CD4-positive, alpha-beta T cell (primary cell): ENCODE results near the gene HID1. TPM values are rescaled to one million over a fixed set of nuclear protein-coding genes. Genes with fewer than 3 reads are reported as not detected.

Experiments
- ATAC-seq: fragments of 200-7000 bp; cut with Tn5 transposase; one replicate; pipeline ENCODE4 v1.10.0; 2022; ENCODE audit warnings: mild to moderate bottlenecking; ENCODE audit not compliant: poor library complexity
- CTCF ChIA-PET: fragments of 350-600 bp; sonication (Branson Sonifier 250); formaldehyde crosslinking; loops from one replicate; lab custom pipeline; 2021; ENCODE audit warnings: antibody characterized with exemption, inconsistent platforms; lab: Charles Lee
- POLR2A ChIA-PET: fragments of 350-600 bp; sonication (Branson Sonifier 250); formaldehyde crosslinking; loops from one replicate; lab custom pipeline; 2021; ENCODE audit warnings: antibody characterized with exemption, inconsistent platforms; lab: Charles Lee
- DNase-seq, 14 experiments: peaks; one replicate each; pipeline ENCODE4 v3.0.0-alpha.2; 2013 to 2020; ENCODE audit warnings: mixed read lengths in 2 of 14
- H3K27ac ChIP-seq, 2 donors: one replicate each; pipeline versions ENCODE4 v1.5.1 to v1.7.0; 2013; ENCODE audit warnings: low read length in 2 of 2, low read depth in 1 of 2, mild to moderate bottlenecking in 1 of 2
- H3K27me3 ChIP-seq, 2 experiments: 1 replicate in 1 of 2; 2 replicates in 1 of 2; pipeline versions ENCODE4 v1.6.1 to v1.7.0; 2013; ENCODE audit warnings: low read length in 2 of 2, control low read depth in 1 of 2, mild to moderate bottlenecking in 1 of 2, moderate library complexity in 1 of 2; ENCODE audit not compliant: insufficient read depth in 2 of 2, control insufficient read depth in 1 of 2
- H3K36me3 ChIP-seq: one replicate; pipeline ENCODE4 v1.6.1; 2013; ENCODE audit warnings: low read length, control low read depth; ENCODE audit not compliant: insufficient read depth
- H3K4me1 ChIP-seq: one replicate; pipeline ENCODE4 v1.6.1; 2013; ENCODE audit warnings: low read length, control low read depth; ENCODE audit not compliant: insufficient read depth
- H3K4me3 ChIP-seq: one replicate; pipeline ENCODE4 v1.5.1; 2013; ENCODE audit warnings: mild to moderate bottlenecking, low read length, moderate library complexity
- H3K9me3 ChIP-seq, 2 experiments: 1 replicate in 1 of 2; 2 replicates in 1 of 2; pipeline versions ENCODE4 v1.6.1 to v1.7.0; 2013; ENCODE audit warnings: low read length in 2 of 2, mild to moderate bottlenecking in 2 of 2, control low read depth in 1 of 2, moderate library complexity in 1 of 2; ENCODE audit not compliant: control insufficient read depth in 1 of 2, insufficient read depth in 1 of 2
- H3K27ac Mint-ChIP-seq: one replicate; pipeline ENCODE4 v1.8.0; 2020; ENCODE audit warnings: mixed read lengths
- H3K27me3 Mint-ChIP-seq: one replicate; pipeline ENCODE4 v1.8.0; 2021; ENCODE audit warnings: mixed read lengths
- H3K36me3 Mint-ChIP-seq: one replicate; pipeline ENCODE4 v1.8.0; 2021; ENCODE audit warnings: low read depth, mixed read lengths
- H3K4me1 Mint-ChIP-seq: one replicate; pipeline ENCODE4 v1.8.0; 2021; ENCODE audit warnings: low read depth, mixed read lengths
- H3K4me3 Mint-ChIP-seq: one replicate; pipeline ENCODE4 v1.8.0; 2020; ENCODE audit warnings: mild to moderate bottlenecking, mixed read lengths
- H3K9me3 Mint-ChIP-seq: one replicate; pipeline ENCODE4 v1.8.0; 2020; ENCODE audit warnings: mixed read lengths
- CTCF ChIP-seq: fragments of 200-600 bp; IDR thresholded peaks from one replicate; pipeline ENCODE4 v1.8.0; 2022; ENCODE audit warnings: antibody characterized with exemption, mild to moderate bottlenecking
- intact Hi-C, 2 experiments: fragments of 100-400 bp; cut with DNase I in 1 of 2; cut with micrococcal nuclease in 1 of 2; formaldehyde crosslinking; loops; one replicate each; pipeline versions ENCODE4 v1.15.1 to v1.9.0; 2023 to 2025; cut with DNase I, micrococcal nuclease
- total RNA-seq, 174 experiments: library from RNA in 2 of 174; stranded (reverse) in 2 of 174; gene quantifications; one replicate each; pipeline ENCODE4 v1.2.3 and lab custom pipeline; 2021 to 2026

The HID1 gene
- total RNA-seq, 2 experiments from 2014 or later, result 31.8 to 31.9 TPM

GRCh38 chr17:75010683-75011400 is 38.3 kb upstream of the HID1 start:
- DNase-seq, result no peak
- Mint-ChIP-seq H3K27ac (no peak overlapping the region), H3K27me3 (no peaks in the 10 kb centered on the region)

GRCh38 chr17:75009139-75009724 is 36.7 kb upstream of the HID1 start:
- TF ChIP-seq CTCF, result no peak
- H3K36me3 Mint-ChIP-seq, result peaks cover 10% of the 10 kb centered on the region

More at GRCh38 chr17:75010683-75011400, 38.3 kb upstream of the HID1 start:
- no peaks in the 10 kb centered on the region for H3K36me3 ChIP-seq
- H3K9me3 ChIP-seq, result no peaks in the 10 kb centered on the region
- Mint-ChIP-seq H3K9me3 (no peaks in the 10 kb centered on the region), H3K4me3 (peak overlapping the region; percentile 76), H3K36me3 (peaks cover 22% of the 10 kb centered on the region), H3K4me1 (peaks cover 35% of the 10 kb centered on the region)
- peaks cover 0 to 4% of the 10 kb centered on the region in 2 experiments for H3K27me3 ChIP-seq
- ChIA-PET POLR2A (interaction anchor here (1.2 to 3.7 kb wide), 5 partner anchors 12 to 38 kb away, joined by 3 to 61 read pairs (median 27); partner anchors contain the start of genes ATP5PD, CDR2L, HID1 and KCTD2), CTCF (interaction anchor here (0.6 to 3.3 kb wide), 5 partner anchors 21 to 323 kb away, joined by 3 to 51 read pairs (median 15); partner anchors contain the start of gene CDR2L)
- intact Hi-C loops, result no loop called here
- no peak for ATAC-seq
- H3K4me1 ChIP-seq, result peaks cover 18% of the 10 kb centered on the region
- no peak overlapping the region for H3K4me3 ChIP-seq
- H3K27ac ChIP-seq, result no peak overlapping the region
- TF ChIP-seq CTCF, result no peak

GRCh38 chr17:75008373-75008772 is 35.8 kb upstream of the HID1 start:
- Mint-ChIP-seq H3K9me3 (no peaks in the 10 kb centered on the region), H3K4me3 (no peak overlapping the region), H3K27me3 (no peaks in the 10 kb centered on the region), H3K4me1 (peaks cover 16% of the 10 kb centered on the region), H3K36me3 (peaks cover 3% of the 10 kb centered on the region), H3K27ac (no peak overlapping the region)
- Histone ChIP-seq H3K27ac (no peak overlapping the region), H3K9me3 (no peaks in the 10 kb centered on the region), H3K27me3 (peaks cover 0 to 4% of the 10 kb centered on the region in 2 experiments), H3K4me3 (no peak overlapping the region), H3K36me3 (no peaks in the 10 kb centered on the region), H3K4me1 (peaks cover 13% of the 10 kb centered on the region)
- ChIA-PET POLR2A (no interaction called here), CTCF (interaction anchor here (0.9 to 1.8 kb wide), 4 partner anchors 11 to 106 kb away, joined by 3 to 7 read pairs (median 3); no protein-coding TSS in a partner anchor)
- ATAC-seq (no peak), DNase-seq (no peak)
- no peak for TF ChIP-seq CTCF
- intact Hi-C loops, result no loop called here

More at GRCh38 chr17:75009139-75009724, 36.7 kb upstream of the HID1 start:
- no peaks in the 10 kb centered on the region for H3K9me3 ChIP-seq
- no peaks in the 10 kb centered on the region for H3K27me3 Mint-ChIP-seq
- ATAC-seq (no peak), DNase-seq (no peak)
- intact Hi-C loops, result no loop called here
- no peak overlapping the region for H3K27ac Mint-ChIP-seq
- H3K9me3 Mint-ChIP-seq, result no peaks in the 10 kb centered on the region
- no peaks in the 10 kb centered on the region for H3K36me3 ChIP-seq
- H3K27ac ChIP-seq, result no peak overlapping the region
- ChIA-PET CTCF (interaction anchor here (0.7 to 1.5 kb wide), 3 partner anchors 51 to 194 kb away, joined by 3 to 4 read pairs (median 4); no protein-coding TSS in a partner anchor), POLR2A (interaction anchor here (0.9 kb wide), 1 partner anchor 58 kb away, joined by 3 read pairs; no protein-coding TSS in a partner anchor)
- H3K4me1 ChIP-seq, result peaks cover 18% of the 10 kb centered on the region
- peaks cover 0 to 4% of the 10 kb centered on the region in 2 experiments for H3K27me3 ChIP-seq
- H3K4me1 Mint-ChIP-seq, result peaks cover 24% of the 10 kb centered on the region
- H3K4me3 Mint-ChIP-seq, result peak overlapping the region; percentile 38
- no peak overlapping the region for H3K4me3 ChIP-seq
